Measurements from ENCODE around the gene NBEA.

- TF ChIP-seq CTCF (IDR thresholded peaks at IDR 0.05): no peak
- no peak for TF ChIP-seq POLR2A (IDR thresholded peaks at IDR 0.05)
Measured at GRCh38 chr13:35332134-35332533, 390.1 kb downstream of the NBEA start.
